GM12874 (cell line): ENCODE results near the gene SLC2A11.

Experiments
- TF ChIP-seq, protein P1 (sequence below): IDR thresholded peaks from 2 replicates; pipeline ENCODE4 v1.5.1; 2011; ENCODE audit warnings: low read depth, mild to moderate bottlenecking, control low read depth, low read length, moderate library complexity; ENCODE audit not compliant: insufficient read depth

The SLC2A11 gene

DNA sequence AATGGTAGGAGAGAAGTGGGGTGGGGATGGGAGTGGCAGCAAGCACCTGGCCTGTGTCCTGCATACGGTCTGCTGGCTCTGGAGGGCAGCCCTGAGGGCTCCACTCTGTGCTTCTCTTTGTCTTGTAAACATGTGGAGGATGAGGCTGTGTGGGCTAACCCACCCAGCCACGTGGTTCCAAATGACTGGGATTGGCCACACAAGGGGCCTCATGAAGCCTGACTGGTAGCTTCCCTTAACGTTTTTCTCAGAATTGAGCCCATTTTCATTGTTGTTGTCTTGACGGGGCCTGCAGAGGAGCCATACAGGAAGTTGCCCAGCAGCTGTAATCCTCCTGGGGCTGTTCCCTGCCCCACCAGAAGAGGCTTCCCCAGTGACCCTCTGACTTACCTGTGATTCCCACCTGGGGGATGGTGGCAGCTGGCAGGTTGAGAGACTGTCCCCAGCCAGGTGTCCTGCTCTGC, 36.9 kb upstream of the SLC2A11 start:
- TF ChIP-seq, protein P1, sequence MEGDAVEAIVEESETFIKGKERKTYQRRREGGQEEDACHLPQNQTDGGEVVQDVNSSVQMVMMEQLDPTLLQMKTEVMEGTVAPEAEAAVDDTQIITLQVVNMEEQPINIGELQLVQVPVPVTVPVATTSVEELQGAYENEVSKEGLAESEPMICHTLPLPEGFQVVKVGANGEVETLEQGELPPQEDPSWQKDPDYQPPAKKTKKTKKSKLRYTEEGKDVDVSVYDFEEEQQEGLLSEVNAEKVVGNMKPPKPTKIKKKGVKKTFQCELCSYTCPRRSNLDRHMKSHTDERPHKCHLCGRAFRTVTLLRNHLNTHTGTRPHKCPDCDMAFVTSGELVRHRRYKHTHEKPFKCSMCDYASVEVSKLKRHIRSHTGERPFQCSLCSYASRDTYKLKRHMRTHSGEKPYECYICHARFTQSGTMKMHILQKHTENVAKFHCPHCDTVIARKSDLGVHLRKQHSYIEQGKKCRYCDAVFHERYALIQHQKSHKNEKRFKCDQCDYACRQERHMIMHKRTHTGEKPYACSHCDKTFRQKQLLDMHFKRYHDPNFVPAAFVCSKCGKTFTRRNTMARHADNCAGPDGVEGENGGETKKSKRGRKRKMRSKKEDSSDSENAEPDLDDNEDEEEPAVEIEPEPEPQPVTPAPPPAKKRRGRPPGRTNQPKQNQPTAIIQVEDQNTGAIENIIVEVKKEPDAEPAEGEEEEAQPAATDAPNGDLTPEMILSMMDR, result no peak

DNA sequence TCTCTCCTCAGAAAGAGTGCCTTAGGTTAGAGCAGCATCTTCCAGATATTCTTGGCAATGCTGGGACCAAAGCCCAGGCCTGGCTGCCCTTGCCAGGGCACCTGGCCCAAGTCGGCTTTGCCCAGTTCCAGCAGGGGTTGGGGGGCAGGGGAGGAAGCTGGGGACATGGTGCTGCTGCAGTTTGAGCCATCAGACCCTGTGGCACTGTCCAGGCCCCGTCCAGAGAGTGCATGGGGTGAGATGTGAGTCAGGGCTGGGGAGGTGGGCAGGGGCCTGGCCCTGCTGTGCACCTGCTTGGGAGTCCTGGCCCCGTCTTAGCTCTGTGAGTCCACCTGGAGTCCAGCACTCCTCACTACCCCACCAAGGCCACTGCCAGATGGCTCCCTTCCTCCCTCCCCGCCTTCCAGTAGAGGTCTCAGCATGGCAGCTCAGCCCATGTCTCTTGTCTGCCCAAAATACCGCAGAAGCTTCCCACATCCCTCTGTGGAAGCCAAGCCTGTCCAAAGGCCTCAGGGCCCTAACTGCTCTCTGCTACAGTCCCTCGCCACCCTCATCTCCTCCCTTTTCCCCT, 35.5 kb upstream of the SLC2A11 start:
- TF ChIP-seq, protein P1, result no peak

DNA sequence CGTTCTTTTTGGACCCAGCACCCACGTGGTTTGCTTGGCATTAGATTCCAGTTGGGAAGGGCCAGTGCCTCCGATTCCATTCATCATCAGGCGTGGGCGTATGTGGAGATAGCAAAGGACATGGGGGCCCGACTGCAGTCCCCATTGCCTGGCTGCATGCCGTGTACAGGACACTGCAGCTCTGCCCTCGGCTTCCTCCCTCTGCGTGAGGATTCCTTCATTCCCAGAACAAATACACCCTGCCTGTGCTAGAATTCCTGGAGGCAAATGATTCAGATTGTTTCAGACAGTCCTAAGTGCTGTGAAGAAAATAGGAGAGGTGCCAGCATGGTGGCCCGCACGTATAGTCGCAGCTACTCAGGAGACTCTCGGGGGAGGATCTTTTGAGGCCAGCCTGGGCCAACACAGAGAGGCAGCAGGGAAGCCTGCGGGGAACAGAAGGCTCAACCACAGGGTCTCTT, 34.3 kb upstream of the SLC2A11 start:
- TF ChIP-seq, protein P1, result no peak

DNA sequence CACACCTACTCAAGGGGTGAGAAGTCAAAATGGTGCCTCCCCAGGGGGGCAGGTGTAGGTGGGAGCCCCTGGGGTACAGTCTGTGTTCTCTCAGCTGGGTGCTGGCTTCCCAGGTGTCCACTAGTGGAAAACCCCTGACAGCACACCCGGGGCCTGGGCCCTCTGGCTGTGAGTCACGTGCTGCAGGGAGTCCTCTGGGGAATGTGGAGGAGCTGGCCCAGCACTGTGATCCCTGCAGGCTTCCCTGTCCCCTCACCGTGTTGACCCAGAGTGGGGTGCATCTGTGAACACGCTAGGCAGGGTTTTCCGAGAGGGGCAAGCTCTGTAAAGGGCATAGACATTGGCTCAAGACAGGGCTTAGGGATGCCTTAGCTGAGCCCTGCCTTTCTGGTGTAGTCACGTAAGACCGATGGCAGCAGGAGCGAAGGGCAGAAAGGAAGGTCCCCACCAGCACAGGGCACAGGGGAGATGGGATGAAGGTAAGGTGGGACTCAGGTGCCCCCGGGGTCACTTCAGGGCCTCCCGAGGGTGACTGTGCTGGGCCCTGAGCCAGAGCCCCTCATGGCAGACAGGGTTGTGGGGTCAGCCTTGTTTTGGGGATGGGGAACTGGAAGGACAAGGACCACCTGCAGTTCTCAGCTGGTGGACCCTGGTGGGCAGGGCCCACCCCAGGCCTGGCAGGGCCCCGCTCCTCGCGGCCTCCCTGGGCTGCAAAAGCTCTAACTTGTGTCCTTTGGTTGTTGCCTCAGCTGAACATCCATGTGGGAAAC, 33.0 kb upstream of the SLC2A11 start:
- TF ChIP-seq, protein P1, result no peak

DNA sequence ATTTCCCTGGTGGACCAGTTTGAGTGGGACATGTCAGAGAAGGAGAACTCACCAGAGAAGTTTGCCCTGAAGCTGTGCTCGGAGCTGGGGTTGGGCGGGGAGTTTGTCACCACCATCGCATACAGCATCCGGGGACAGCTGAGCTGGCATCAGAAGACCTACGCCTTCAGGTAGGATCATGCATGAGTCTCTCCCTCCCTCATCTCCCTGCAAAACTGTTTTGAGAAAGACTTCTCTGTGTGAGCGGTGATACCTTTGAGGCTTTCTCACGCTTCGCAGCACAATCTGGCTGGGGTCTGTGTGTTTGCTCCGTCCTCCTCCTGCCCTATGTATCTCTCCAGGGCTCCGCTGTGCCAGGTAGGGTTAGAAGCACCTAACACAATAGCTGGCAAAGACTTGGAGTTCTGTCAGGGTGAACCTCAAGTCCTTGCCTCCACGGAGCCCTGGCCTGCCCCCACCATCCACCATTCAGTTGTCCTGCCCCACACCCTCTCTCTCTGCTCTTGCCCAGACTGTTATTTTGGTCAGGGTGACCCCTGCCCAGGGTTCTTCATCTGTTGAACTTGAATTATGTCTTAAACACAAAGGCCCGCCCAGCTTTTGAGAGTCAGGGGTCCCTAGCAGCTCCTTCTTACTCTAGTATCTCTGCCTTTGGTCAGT, 32.3 kb upstream of the SLC2A11 start:
- TF ChIP-seq, protein P1, result no peak

DNA sequence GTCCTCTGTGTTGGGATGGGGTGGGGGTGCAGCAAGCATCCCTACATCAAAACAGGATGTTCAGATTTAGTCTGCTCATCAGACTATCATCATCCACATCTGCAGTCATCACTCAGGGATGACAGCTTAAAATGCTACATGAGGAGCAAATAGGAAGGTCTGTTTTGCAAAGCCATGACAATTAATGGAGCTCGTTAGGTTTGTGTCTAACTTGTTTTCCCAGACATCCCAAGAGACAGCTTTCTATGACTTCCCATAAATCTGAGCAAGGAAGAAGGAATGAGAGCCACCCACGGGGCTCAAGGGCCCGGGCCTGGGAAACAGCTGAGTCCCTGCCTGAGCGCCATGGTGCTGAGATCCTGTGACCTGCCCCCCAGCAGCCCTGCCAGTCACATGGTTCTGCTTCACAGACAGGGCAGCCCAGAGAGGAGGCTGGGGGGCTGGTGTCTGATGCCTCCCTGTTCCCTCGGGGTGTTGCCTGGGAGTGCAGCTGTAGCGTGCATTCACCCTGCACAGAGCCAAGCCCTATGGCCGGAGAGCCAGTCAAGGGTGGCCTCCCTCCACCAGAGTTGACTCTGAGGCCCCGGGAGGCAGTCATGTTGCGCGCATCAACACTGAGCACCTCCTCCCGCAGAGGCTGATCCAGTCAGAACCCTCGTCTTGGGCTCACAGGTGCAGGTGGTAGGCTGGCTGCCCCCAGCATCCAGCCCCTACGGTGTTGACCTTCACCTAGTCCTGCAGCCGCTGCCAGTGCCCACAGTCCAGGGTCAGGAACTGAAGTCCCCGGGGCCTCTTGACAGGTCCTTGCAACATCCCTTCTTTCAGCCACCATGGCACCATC, 30.9 kb upstream of the SLC2A11 start:
- TF ChIP-seq, protein P1, result no peak

DNA sequence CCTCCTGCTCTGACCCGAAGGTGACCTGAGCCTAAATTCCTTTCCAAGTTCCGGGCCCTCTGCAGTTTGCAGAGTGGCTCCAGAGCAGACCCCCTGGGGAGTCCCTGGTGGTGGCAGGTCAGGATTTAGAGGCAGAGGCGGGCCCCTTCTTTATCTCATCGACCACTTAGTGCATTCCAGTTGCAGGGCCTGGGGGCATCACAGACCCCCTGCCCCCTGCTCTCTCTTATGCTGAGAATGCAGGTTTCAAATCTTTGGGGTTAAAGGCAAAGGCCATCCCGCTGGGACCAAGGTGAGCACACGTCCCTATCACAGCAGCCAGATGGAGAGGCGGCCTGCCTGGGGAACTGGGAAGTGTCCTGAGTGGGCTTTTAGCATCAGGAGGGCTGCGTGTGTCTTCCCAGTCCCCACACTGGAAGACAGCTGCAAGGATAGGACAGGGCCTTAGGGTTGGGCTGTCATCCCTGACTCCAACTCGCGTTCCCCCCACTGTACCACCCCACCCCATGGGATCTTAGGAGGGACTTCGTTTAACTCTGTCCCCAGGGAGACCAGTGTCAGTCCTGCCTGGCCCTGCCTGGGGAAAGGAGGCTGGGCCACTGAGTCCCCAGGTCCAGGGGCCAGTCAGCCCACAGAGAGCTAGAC, 30.2 kb upstream of the SLC2A11 start:
- TF ChIP-seq, protein P1, result no peak
